NB4 (cell line): ENCODE data around the gene SOS2.

Experiments
- DNase-seq: peaks from one replicate; pipeline ENCODE4 v3.0.0; 2010; ENCODE audit warnings: low read depth
- H3K4me3 ChIP-seq: one replicate; pipeline ENCODE4 v1.5.1; 2011; ENCODE audit warnings: mild to moderate bottlenecking, low read depth, low read length, moderate library complexity
- CTCF ChIP-seq: IDR thresholded peaks from one replicate; pipeline ENCODE4 v1.5.1; 2012; ENCODE audit warnings: low read depth, low read length
- MYC ChIP-seq: IDR thresholded peaks from 2 replicates; pipeline ENCODE4 v1.6.1; 2011; ENCODE audit warnings: low read depth, low read length
- POLR2A ChIP-seq: IDR thresholded peaks from 2 replicates; pipeline ENCODE4 v1.6.1; 2011; ENCODE audit warnings: mild to moderate bottlenecking; ENCODE audit not compliant: insufficient read length; ENCODE audit errors: extremely low read depth
- TF ChIP-seq, protein P1 (sequence below): IDR thresholded peaks from 2 replicates; pipeline ENCODE4 v1.6.1; 2011; ENCODE audit warnings: low read depth, low read length

SOS2 gene

DNA sequence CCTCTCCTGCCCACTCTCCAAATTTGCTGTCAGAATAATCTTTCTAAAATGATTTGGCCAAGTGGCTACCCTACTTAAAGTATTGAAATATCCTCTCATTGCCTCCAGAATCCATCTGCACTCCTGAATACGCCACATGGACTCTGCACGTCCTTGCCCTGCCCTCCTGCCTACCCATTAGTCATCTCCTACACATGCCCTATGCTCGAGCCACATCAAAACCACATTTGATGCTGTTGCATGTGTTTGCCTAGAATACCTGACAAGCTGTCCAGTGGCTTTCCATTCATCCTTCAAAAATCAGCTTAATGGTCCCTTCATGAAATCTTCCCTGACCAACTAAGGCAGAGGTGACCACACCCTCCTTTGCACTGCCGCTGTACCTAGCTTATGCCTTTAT lies 132.0 kb downstream of the SOS2 start:
- no peak for TF ChIP-seq POLR2A
- TF ChIP-seq MYC = no peak
- TF ChIP-seq, protein P1, sequence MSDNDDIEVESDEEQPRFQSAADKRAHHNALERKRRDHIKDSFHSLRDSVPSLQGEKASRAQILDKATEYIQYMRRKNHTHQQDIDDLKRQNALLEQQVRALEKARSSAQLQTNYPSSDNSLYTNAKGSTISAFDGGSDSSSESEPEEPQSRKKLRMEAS = no peak
- TF ChIP-seq CTCF = no peak
- no peak overlapping the region for H3K4me3 ChIP-seq
- DNase-seq = no peak

- DNase-seq = peak; percentile 34
- TF ChIP-seq POLR2A (no peak), CTCF (no peak), MYC (no peak)
- TF ChIP-seq, protein P1 = no peak
- H3K4me3 ChIP-seq = no peak overlapping the region
Observed at GRCh38 chr14:50095895-50096294, 135.5 kb downstream of the SOS2 start.

DNA sequence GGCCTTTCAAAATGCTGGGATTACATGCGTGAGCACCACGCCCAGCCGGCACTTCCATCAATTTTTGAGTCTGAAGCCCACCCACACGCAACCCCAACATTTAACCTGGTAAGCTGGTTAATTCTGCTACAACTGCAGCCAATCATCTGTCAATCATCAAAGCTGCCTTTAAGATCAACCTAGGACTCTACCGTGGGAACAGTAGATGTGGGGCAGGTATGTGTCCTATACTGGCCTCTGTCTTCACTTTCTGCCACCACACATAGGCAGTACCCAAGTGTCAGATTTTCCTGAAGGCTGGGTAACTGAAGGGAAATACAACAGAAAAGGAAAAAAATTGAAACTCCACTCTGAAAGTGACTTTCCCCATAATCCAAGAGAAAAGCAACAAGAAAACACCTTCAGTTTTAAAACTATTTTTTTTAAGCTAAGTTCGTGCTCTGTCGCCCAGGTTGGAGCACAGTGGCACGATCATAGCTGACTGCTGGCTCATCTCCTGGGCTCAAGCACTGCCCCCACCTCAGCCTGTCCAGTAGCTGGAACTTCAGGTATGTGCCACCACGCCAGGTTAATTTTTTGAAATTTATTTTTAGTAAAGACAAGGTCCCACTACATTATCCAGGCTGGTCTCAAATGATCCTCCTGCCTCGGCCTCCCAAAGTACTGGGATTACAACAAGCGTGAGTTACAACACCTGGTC lies 137.2 kb downstream of the SOS2 start:
- TF ChIP-seq MYC = no peak
- TF ChIP-seq, protein P1 = no peak
- no peak for TF ChIP-seq CTCF
- TF ChIP-seq POLR2A = no peak
- H3K4me3 ChIP-seq = no peak overlapping the region
- DNase-seq = no peak

DNA sequence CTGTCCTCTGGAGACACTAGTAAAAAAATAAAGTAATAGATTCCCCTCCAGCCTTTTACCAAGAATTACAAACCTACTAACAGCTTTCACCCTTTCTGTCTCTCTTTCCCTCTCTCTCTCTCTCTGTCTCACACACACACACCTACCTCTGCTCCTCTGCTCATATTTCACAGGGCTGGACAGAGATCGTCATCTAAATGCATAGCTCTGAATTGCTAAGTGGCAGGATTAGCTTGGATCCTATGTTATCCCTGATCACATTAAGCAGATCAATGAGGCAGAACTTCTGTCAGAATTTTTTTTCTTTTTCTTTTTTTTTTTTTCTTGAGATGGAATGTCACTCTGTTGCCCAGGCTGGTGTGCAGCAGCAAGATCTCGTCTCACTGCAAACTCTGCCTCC lies 137.9 kb downstream of the SOS2 start:
- H3K4me3 ChIP-seq = no peak overlapping the region
- no peak for DNase-seq
- TF ChIP-seq MYC (no peak), POLR2A (no peak), CTCF (no peak)
- TF ChIP-seq, protein P1 = no peak

DNA sequence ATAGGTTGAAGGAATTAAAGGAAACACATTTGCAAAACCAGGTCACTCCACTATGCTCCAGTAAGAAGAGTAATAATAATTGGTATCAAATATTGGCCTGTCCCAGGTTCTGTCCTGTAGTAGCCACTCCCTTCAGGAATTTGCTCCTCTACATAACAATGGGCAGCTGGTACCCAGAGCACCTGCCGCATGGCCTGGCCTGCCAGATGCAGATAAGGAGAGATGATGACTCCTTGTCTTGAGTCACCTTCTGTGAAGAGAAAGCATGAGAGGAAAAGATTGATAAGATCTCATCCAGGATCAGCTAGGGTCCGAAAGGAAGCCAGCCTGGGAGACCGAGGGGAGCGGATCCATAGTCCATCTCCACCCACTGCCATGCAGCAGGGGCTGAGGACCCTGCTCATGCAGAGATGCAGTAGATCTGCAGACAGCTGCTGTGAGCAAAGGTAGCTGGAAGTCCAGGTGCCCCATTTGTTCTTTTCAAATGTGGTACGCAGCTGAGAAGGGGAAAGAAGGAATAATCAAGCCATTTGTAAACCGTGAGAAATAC lies 139.3 kb downstream of the SOS2 start:
- no peak for DNase-seq
- TF ChIP-seq, protein P1 = no peak
- TF ChIP-seq POLR2A (no peak), CTCF (no peak), MYC (no peak)
- H3K4me3 ChIP-seq = no peak overlapping the region
